Measurements from ENCODE around the gene SYNGAP1.

Gene SYNGAP1

DNA sequence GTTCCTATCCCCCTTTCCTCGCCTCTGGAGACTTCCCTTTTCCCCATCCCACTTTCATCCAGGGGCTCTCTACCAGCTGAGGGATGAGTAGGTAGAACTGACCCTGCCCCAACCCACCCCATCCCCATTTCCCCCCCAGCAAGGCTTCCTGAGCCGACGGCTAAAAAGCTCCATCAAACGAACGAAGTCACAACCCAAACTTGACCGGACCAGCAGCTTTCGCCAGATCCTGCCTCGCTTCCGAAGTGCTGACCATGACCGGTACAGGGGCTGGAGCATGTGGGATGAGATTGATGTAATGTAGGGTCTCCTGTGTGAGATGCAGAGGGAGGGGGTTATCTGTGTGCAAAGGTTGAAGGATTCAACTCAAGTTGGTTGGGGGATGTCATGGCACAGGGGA lies 12.7 kb downstream of the SYNGAP1 start:
- H3K27me3 ChIP-seq (replicated peaks): no peaks in the 10 kb centered on the region
- H3K4me3 ChIP-seq (ENCODE audit: low read depth, low read length): no peak overlapping the region
- in situ Hi-C loops (cut with HindIII; ENCODE audit: low pct_ligation_motif_present, low sequenced_read_pairs): no loop called here
- no peak overlapping the region for H3K27ac ChIP-seq
- no peak for DNase-seq
- peaks cover 19% of the 10 kb centered on the region for H3K36me3 ChIP-seq (replicated peaks)
- TF ChIP-seq, protein P1, sequence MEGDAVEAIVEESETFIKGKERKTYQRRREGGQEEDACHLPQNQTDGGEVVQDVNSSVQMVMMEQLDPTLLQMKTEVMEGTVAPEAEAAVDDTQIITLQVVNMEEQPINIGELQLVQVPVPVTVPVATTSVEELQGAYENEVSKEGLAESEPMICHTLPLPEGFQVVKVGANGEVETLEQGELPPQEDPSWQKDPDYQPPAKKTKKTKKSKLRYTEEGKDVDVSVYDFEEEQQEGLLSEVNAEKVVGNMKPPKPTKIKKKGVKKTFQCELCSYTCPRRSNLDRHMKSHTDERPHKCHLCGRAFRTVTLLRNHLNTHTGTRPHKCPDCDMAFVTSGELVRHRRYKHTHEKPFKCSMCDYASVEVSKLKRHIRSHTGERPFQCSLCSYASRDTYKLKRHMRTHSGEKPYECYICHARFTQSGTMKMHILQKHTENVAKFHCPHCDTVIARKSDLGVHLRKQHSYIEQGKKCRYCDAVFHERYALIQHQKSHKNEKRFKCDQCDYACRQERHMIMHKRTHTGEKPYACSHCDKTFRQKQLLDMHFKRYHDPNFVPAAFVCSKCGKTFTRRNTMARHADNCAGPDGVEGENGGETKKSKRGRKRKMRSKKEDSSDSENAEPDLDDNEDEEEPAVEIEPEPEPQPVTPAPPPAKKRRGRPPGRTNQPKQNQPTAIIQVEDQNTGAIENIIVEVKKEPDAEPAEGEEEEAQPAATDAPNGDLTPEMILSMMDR (IDR thresholded peaks at IDR 0.05; ENCODE audit: low read depth, low read length, missing control alignments): no peak

DNA sequence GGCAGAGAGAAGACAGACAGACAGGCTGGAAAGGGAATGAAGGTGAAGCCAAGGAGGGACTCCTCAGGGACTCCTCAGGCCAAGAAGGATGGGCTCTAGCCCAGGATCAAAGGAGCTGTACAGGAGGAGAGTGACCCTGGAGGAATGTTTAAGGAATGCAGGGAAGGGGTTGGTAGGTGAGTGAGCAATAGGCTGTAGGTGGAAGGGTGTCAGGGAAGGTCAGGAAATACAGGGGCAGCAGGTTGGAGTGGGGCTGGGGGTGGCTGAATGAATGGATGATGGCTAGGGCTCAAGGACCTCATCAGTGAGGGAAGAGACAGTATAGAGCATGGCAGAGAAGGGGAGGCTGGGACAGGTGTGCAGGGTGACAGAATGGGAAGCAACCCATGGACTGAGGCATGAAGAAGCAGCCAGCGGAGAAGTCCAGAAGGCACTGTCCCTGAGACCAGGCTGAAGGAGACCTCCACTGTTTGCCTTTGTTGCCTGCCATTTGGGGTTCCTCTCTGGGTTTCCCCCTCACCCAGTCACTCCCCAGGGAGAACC lies 13.2 kb downstream of the SYNGAP1 start:
- in situ Hi-C loops (cut with HindIII; ENCODE audit: low pct_ligation_motif_present, low sequenced_read_pairs): no loop called here
- H3K27me3 ChIP-seq (replicated peaks): no peaks in the 10 kb centered on the region
- H3K27ac ChIP-seq: no peak overlapping the region
- no peak for DNase-seq
- H3K4me3 ChIP-seq (ENCODE audit: low read depth, low read length): no peak overlapping the region
- H3K36me3 ChIP-seq (replicated peaks): peaks cover 22% of the 10 kb centered on the region
- TF ChIP-seq, protein P1 (IDR thresholded peaks at IDR 0.05; ENCODE audit: low read depth, low read length, missing control alignments): no peak

DNA sequence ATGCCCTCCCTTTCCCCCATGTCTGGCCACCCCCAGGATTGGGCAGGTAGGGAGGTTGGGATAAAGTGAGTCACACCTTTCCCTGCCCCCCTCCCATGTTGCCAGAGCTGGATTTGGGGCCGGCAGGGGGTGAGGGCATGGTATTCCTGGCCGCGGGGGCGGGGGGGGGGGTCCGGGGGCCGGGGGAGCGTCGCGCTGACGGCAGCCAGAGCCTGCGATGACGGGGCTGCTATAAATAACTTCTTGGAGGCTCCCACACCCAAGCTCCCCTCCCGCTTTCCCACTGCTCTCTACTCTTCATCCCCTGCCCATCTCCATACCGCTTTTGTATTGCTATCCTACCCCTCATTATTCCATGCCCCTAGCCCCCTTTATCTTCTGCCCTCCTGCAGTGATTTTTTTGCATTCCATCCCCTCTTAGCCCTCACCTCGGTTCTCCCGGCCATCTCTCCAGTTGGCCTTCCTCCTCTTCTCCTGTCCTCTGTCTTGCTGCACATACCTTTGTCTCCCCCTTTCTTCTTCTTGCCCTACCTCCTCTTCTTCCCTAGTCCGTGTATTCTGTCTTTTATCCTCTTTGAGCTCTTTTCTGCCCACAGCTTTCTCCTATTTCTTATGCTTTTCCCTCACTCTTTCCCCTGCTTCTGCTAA lies 13.8 kb downstream of the SYNGAP1 start:
- Histone ChIP-seq H3K4me3 (ENCODE audit: low read depth, low read length) (no peak overlapping the region), H3K27ac (no peak overlapping the region), H3K27me3 (replicated peaks) (no peaks in the 10 kb centered on the region), H3K36me3 (replicated peaks) (peaks cover 26% of the 10 kb centered on the region)
- DNase-seq: no peak
- TF ChIP-seq, protein P1 (IDR thresholded peaks at IDR 0.05; ENCODE audit: low read depth, low read length, missing control alignments): no peak
- in situ Hi-C loops (cut with HindIII; ENCODE audit: low pct_ligation_motif_present, low sequenced_read_pairs): no loop called here

DNA sequence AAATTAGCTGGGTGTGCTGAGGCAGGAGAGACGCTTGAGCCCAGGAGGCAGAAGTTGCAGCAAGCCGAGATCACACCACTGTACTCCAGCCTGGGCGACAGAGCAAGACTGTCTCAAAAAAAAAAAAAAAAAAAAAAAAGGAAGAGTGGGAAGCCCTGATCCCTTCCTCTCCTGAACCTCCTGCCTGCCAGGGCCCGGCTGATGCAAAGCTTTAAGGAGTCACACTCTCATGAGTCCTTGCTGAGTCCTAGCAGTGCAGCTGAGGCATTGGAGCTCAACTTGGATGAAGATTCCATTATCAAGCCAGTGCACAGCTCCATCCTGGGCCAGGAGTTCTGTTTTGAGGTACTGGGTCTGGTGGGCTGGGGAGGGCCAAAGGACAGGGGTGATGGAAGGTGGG lies 15.1 kb downstream of the SYNGAP1 start:
- no peak for DNase-seq
- in situ Hi-C loops (cut with HindIII; ENCODE audit: low pct_ligation_motif_present, low sequenced_read_pairs): no loop called here
- no peaks in the 10 kb centered on the region for H3K27me3 ChIP-seq (replicated peaks)
- no peak overlapping the region for H3K27ac ChIP-seq
- TF ChIP-seq, protein P1 (IDR thresholded peaks at IDR 0.05; ENCODE audit: low read depth, low read length, missing control alignments): no peak
- H3K36me3 ChIP-seq (replicated peaks): peaks cover 28% of the 10 kb centered on the region
- no peak overlapping the region for H3K4me3 ChIP-seq (ENCODE audit: low read depth, low read length)

DNA sequence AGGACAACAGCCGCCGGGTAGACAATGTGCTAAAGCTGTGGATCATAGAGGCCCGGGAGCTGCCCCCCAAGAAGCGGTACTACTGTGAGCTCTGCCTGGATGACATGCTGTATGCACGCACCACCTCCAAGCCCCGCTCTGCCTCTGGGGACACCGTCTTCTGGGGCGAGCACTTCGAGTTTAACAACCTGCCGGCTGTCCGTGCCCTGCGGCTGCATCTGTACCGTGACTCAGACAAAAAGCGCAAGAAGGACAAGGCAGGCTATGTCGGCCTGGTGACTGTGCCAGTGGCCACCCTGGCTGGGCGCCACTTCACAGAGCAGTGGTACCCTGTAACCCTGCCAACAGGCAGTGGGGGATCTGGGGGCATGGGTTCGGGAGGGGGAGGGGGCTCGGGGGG lies 17.8 kb downstream of the SYNGAP1 start:
- in situ Hi-C loops (cut with HindIII; ENCODE audit: low pct_ligation_motif_present, low sequenced_read_pairs): no loop called here
- peaks cover 42% of the 10 kb centered on the region for H3K36me3 ChIP-seq (replicated peaks)
- TF ChIP-seq, protein P1 (IDR thresholded peaks at IDR 0.05; ENCODE audit: low read depth, low read length, missing control alignments): no peak
- no peak for DNase-seq
- H3K27me3 ChIP-seq (replicated peaks): no peaks in the 10 kb centered on the region
- no peak overlapping the region for H3K4me3 ChIP-seq (ENCODE audit: low read depth, low read length)
- H3K27ac ChIP-seq: no peak overlapping the region

Measured in brain microvascular endothelial cell (primary cell).